ENCODE measurements around the gene OR4D2.

DNA sequence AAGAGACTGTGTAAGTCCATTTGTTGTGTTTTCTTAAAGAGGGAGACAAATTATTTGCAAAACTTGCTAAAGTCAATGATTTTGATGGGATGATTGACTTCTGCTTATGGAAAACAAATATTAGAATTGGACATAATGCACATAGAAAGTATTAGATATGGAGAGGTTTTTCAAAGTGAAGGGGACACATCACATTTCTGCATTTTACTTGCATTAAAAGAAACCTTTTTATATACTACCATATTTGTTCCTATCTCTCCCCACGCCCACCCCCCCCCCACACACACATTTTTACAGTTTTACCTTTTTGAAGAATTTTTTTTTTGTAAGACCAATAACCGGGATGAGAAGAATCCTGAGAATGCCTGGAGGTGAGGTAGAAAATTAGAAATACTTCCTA is 8.6 kb upstream of the OR4D2 start:
- TF ChIP-seq, protein P1, sequence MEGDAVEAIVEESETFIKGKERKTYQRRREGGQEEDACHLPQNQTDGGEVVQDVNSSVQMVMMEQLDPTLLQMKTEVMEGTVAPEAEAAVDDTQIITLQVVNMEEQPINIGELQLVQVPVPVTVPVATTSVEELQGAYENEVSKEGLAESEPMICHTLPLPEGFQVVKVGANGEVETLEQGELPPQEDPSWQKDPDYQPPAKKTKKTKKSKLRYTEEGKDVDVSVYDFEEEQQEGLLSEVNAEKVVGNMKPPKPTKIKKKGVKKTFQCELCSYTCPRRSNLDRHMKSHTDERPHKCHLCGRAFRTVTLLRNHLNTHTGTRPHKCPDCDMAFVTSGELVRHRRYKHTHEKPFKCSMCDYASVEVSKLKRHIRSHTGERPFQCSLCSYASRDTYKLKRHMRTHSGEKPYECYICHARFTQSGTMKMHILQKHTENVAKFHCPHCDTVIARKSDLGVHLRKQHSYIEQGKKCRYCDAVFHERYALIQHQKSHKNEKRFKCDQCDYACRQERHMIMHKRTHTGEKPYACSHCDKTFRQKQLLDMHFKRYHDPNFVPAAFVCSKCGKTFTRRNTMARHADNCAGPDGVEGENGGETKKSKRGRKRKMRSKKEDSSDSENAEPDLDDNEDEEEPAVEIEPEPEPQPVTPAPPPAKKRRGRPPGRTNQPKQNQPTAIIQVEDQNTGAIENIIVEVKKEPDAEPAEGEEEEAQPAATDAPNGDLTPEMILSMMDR (IDR thresholded peaks at IDR 0.05; ENCODE audit: insufficient read depth, low read length, poor library complexity, severe bottlenecking): no peak
- TF ChIP-seq EZH2phosphoT487 (conservative IDR thresholded peaks at IDR 0.05; ENCODE audit: low read length): no peak
